ENCODE measurements around the gene SAMHD1. TPM values are rescaled to one million over a fixed set of nuclear protein-coding genes. Genes with fewer than 3 reads are reported as not detected.

Gene SAMHD1
- total and polyA plus RNA-seq, 9 of the 15 experiments (the other 6 are each of a cell fraction or from before 2014, with no cell fraction given): 6.8 to 20.4 (median 14.8) TPM

GRCh38 chr20:36873498-36874189, 77.9 kb downstream of the SAMHD1 start (continued):
- TF ChIP-seq ZNF318 (IDR thresholded peaks at IDR 0.05; ENCODE audit: borderline replicate concordance in 1 of 2, low read depth in 1 of 2): 0 out of 4 replicates have a peak, but pooled peaks of 1 of the 2 experiments have one; percentile 63
- no peak for TF ChIP-seq ZKSCAN1 (IDR thresholded peaks at IDR 0.05; ENCODE audit: low read depth, low read length)
- no peak for TF ChIP-seq RERE (CRISPR knock-in tag; IDR thresholded peaks at IDR 0.05; ENCODE audit: borderline replicate concordance)

All from K562 (cell line).